PFSK-1 (cell line): ENCODE data around the gene LRRC2.

Source experiments
- FOXP2 ChIP-seq: optimal IDR thresholded peaks from 2 replicates; pipeline ENCODE3; 2011; ENCODE audit warnings: borderline replicate concordance, control low read depth, inconsistent platforms; ENCODE audit not compliant: insufficient read depth; ENCODE audit errors: extremely low read length, extremely low read depth
- POLR2AphosphoS5 ChIP-seq: IDR thresholded peaks from 2 replicates; pipeline ENCODE4 v1.6.1; 2012; ENCODE audit warnings: low read depth, mild to moderate bottlenecking, control low read depth, low read length, moderate library complexity
- REST ChIP-seq, 2 experiments: IDR thresholded peaks; 2 replicates each; pipeline versions ENCODE4 v1.6.1 to v1.8.0; 2011 to 2012; ENCODE audit warnings: low read depth in 2 of 2, low read length in 2 of 2, control low read depth in 1 of 2, inconsistent platforms in 1 of 2, mild to moderate bottlenecking in 1 of 2, moderate library complexity in 1 of 2; ENCODE audit not compliant: insufficient read depth in 1 of 2

- TF ChIP-seq FOXP2 (no peak), POLR2AphosphoS5 (no peak), REST (IDR thresholded peaks at IDR 0.05; ENCODE audit: insufficient read depth in 1 of 2, low read depth in 2 of 2, low read length in 2 of 2) (no peak)
Measured at GRCh38 chr3:46524832-46525231, 41.3 kb downstream of the LRRC2 start.
